MM.1S (cell line): ENCODE data around the gene FHOD1.

Experiments
- EZH2 ChIP-seq: fragments of 300-600 bp; sonication (generic); optimal IDR thresholded peaks from 2 replicates; pipeline ENCODE3; 2017; ENCODE audit warnings: low read depth, mild to moderate bottlenecking, antibody characterized with exemption, low read length, mixed read lengths
- EZH2phosphoT487 ChIP-seq: fragments of 300-600 bp; sonication (generic); IDR thresholded peaks from 2 replicates; pipeline ENCODE4 v1.6.1; 2018; ENCODE audit warnings: antibody characterized with exemption, low read length
- TF ChIP-seq, protein P1 (sequence below): fragments of 300-600 bp; sonication (generic); IDR thresholded peaks from 2 replicates; pipeline ENCODE4 v1.5.1; 2016; ENCODE audit warnings: antibody characterized with exemption, low read length, mixed read lengths

DNA sequence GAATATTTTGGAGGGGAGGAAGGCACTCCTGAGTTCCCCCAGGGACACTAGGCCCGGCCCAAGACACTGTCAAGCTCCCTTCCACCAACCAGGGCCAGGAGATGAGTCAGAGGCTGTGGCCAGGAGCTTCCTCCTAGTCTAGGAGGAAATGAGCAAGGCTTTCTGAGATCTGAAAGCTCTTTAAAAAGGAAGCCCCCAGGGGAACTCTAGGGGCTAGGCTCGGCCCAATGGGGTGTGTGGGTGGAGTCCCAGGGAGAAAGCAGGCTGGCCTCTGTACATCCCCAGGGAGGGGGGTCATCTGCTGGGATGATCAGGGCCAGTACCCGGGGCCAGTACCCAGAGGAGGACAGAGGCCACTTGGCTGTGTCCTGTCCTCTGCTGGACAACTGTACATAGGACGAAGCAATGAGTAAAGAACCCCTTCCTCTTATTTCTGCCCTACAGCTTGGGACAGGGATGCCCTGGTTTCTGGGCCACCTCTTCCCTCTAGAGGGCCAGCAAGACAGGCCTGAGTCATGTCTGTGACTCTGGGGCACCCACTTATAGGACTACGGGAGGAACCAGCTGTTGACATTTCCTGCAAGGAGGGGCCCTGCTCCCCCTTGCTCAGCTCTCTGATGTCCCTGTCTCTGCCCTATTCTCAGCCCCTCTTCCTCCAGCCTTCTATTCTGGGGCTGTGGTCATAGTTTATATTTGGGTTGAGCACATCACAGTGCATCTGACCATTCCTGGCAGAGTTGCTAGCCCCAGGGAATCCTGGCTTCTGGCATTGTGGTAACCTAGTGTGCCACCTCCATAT lies 2.7 kb downstream of the FHOD1 start:
- TF ChIP-seq EZH2 (no peak), EZH2phosphoT487 (no peak)
- TF ChIP-seq, protein P1, sequence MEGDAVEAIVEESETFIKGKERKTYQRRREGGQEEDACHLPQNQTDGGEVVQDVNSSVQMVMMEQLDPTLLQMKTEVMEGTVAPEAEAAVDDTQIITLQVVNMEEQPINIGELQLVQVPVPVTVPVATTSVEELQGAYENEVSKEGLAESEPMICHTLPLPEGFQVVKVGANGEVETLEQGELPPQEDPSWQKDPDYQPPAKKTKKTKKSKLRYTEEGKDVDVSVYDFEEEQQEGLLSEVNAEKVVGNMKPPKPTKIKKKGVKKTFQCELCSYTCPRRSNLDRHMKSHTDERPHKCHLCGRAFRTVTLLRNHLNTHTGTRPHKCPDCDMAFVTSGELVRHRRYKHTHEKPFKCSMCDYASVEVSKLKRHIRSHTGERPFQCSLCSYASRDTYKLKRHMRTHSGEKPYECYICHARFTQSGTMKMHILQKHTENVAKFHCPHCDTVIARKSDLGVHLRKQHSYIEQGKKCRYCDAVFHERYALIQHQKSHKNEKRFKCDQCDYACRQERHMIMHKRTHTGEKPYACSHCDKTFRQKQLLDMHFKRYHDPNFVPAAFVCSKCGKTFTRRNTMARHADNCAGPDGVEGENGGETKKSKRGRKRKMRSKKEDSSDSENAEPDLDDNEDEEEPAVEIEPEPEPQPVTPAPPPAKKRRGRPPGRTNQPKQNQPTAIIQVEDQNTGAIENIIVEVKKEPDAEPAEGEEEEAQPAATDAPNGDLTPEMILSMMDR: 0 out of 2 replicates have a peak, but pooled peaks have one; percentile 5
